ENCODE results near the gene SLC9A6.
"Not testable (repeated sequence)": the region's sequence is repeated elsewhere in the genome, so short reads cannot be mapped to it uniquely, and the experiment has no call there.

The SLC9A6 gene

DNA sequence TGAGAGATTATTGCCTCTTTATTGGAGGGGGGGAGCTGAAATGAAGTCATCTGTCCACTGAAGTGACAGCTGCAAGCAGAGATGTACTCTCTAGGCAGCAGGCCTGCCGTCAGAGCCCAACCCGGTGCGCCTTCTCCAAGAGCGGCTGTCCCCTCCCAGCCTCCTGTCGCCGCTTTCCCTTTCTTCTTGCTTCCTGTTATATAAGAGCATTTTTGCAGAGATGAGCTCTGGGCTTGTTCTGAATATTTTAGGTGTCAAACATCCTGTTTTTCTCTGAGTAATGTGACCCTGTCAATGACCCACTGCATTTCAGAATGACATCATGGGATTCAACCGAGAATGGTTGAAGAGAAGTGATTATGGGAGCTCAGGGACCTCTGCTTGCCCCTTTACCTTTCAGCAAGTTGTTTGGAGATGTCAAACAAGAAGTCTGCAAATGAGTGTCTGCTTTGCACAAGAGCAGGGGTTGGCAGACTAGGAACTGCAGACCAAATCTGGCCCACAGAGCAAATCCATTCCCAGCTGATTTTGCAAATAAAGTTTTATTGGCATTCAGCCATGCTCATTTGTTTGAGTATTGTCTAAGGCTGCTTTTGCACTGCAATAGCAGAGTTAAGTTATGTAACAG, 79.9 kb downstream of the SLC9A6 start:
- peak; percentile 36 for DNase-seq

DNA sequence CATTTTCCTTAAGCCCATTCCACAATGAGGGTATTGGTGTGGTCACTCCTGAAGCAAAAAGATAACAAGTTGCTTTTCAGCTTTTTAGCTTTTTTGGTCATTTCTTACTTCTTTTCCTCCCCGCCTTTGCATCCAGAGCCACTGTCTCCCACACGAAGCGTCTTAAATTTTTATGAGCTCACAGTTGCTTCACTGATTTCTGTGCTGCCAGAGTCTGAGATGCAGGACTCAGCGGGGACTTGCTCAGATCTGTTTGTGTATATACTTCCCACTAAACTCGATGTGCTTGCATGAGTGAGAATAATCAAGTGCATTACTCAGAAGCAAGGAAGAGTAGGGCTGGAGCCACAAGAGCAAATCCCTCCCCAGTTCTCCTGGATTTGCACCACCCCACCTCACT, 81.9 kb downstream of the SLC9A6 start:
- no peak for DNase-seq

DNA sequence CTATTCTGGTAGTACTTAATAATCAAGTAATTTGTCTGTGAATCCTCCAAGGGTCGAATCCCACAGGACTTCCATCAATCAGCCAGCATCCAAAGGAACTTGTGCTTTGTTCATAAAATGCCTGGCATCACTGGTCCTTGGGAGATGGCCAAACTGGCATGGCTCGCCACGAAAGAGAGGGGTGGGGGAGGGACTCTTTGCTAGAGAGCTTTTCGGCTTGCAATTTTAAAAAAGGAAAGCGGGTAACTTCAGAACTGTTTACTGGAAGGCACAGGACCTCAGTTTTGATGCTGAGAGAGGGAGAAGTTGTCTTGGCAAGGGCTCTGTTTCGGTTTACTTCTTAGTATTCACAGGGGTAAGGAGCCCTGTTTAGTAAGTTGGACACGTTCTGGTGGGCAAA, 82.7 kb downstream of the SLC9A6 start:
- DNase-seq, result no peak

DNA sequence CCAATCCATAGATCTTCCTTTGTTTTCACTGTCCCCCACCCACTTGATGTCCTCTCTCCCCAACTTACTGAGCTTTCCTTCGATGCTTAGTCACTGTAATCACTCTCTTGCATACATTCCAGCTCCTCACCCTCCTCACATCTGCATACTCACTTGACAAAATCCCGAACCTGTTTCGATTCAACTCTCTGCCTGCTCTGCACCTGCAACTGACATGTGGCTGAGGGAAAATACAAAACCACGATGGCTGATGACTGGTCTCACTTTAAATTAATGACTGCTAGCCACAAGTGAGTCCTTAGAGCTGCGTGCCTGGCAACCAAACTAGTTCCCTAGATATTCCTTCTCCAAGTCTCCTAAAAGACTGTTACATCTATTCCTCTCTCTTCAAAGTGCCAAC, 91.7 kb downstream of the SLC9A6 start:
- DNase-seq, result no peak

DNA sequence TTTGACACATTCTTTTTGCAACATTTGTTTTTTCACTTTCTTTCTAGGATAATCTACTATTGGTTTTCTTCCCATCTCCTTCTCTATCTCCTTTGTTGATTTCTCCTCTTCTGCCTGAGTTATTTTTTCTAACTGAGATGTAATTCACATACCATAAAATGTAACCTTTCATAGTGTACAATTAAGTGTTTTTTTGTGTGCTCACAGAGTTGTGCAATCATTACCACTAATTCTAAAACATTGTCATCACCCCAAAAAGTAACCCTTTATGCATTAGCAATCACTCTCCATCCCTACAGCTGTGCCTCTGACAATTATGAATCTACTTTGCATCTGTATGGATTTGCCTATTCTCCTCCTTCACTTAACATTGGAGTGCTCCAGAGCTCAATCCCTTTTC, 95.5 kb downstream of the SLC9A6 start:
- DNase-seq, result no peak

DNA sequence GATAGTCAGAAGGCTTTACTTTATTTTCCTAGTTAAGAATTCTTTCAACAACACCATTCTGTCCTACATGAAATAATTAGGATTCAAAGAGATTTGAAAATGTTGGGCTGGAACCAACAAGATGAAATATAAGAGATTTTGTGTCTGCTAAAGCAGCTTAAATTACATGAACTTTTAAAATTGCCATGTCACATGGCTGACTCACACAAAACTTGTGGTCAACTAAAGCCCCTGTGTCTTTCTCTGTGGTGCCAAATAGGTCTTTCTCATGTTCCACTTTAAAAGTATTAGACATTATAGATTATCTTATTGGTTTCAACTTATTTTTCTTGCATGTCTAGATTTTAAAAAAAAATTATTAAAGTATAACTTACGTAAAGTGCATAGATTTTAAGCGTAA, 101.3 kb downstream of the SLC9A6 start:
- no peak for DNase-seq

DNA sequence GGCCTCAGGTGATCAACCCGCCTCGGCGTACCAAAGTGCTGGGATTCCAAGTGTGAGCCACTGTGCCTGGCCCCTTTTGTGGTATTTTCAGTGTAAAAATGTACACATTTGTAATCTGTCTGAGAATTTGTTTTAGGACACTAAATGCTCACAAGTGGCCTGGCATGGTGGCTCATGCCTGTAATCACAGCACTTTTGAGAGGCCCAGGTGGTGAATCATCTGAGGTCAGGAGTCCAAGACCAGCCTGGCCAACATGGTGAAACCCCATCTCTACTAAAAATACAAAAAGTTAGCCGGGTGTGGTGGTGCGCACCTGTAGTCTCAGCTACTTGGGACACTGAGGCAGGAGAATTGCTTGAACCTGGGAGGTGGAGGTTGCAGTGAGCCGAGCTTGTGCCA, 106.7 kb downstream of the SLC9A6 start:
- not testable (repeated sequence) for DNase-seq

- no peak for DNase-seq
Observed at GRCh38 chrX:136094962-136095361, 109.7 kb downstream of the SLC9A6 start.

Measured in CD4-positive, alpha-beta T cell treated with Interleukin-10 for 1 hour (primary cell).